ENCODE results near the gene NEIL1.

- no peak for TF ChIP-seq CTCF (IDR thresholded peaks at IDR 0.05; ENCODE audit: low read depth, low read length)
- no peak for TF ChIP-seq POLR2A (IDR thresholded peaks at IDR 0.05; ENCODE audit: extremely low read depth, insufficient read length)
- no peak for TF ChIP-seq MYC (IDR thresholded peaks at IDR 0.05; ENCODE audit: low read depth, low read length)
Measured at GRCh38 chr15:75368689-75369239, 21.9 kb downstream of the NEIL1 start.

Data from NB4 (cell line).